Measurements from ENCODE around the gene GALNT12. TPM values are rescaled to one million over a fixed set of nuclear protein-coding genes. Genes with fewer than 3 reads are reported as not detected.
A peak's percentile ranks its signal among the peaks of the same experiment; 100 is the strongest.

Gene GALNT12
- total RNA-seq, 1 donor, result 1.3 TPM

DNA sequence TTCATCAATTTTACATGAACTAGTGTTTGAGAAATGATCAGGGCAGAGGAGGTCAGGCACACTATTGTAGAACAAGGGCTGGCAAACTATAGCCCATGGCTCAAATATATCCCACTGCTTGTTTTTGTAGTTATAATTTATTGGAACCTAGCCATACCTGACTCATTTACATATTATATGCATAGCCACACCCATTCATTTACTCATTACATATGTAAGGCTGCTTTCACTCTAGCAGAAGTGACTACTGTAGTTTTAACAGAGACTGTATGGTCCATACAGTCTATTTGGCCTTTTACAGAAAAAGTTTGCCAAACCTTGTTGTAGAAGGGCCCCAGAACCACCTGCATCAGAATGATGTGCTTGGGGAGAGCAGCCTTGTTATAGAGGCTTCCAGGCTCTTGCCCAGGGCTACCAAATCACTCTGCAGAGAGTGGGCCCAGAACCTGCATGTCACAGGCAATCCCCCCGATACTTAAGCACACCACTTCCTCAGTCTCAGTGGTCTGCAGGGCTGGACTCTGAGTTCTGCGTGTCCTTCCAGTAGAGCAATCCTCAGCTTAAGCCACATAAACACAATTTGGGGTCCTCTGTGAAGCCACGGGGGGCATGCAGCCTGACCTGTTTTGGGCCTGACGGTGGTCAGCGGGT lies 17.9 kb upstream of the GALNT12 start:
- TF ChIP-seq CTCF (IDR thresholded peaks at IDR 0.05; ENCODE audit: insufficient read depth, low read depth, low read length), result no peak
- H3K4me3 ChIP-seq (ENCODE audit: low read depth, low read length), result no peak overlapping the region
- no peak for DNase-seq (ENCODE audit: low read depth)

DNA sequence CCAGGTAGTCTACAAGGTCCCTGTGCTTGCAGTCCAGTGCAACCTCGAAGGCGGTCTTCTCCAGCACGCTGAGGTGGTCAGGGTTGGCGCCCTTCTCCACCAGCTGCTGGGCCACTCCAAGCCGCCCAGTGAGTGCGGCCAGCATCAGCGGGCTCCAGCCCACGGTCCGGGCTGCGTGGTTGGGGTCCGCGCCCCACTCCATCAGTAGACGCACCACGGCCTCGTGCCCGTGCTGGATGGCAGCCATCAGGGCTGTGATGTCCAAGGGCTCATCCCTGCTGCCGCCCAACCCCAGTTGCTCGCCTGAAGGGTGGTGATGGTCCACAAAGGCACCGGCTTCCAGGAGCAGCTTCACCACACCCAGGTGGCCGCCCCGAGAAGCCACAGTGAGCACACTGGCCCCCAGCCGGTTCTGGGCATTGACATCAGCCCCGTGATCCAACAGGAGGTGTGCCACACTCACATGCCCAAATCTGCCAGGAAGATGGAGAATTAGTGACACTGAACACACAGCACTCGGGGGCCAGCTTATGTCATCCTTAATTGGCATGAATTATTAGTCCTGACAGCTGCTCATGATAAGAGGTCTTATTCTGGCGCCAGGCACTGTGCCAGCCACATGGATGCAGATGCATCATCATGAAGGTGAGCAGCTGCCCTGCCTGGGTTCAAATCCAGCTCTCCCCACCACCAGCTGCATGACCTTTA lies 17.2 kb upstream of the GALNT12 start:
- TF ChIP-seq CTCF (IDR thresholded peaks at IDR 0.05; ENCODE audit: insufficient read depth, low read depth, low read length), result no peak
- no peak for DNase-seq (ENCODE audit: low read depth)
- no peak overlapping the region for H3K4me3 ChIP-seq (ENCODE audit: low read depth, low read length)

DNA sequence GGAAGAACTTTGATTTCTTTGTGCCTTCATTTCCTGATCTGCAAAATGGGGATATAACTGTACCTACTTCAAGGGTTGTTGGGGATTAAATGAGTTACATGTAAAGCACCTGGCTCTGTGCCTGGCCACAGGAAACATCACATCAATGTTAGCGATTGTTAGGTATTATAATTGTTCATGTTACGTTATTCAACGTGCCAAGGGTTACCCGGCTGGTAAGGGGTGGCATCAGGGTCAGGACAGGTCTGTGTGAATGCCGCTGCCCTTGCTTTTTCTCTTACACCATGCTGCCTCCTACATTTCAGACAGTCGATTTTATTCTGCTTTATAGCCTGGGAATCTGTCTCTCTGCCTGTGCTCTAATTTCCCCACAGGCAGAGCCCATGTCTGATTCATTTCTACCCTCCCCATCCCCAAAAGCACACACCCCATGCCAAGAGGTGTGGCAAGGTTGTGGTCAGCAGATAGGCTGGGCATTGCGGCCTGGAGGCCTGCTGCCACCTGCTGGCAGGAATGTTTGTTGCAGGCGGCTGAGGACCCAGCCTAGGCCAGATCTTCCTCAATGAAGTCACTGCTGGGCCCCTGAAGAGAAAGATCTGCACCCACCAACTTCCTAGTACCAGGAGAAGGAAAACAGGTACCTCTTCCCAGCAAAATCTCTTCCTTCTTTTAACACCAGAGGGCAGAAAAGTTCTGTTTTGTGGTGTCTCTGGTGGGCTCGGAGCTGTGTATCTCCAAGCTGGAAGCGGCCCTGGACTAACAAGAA lies 16.4 kb upstream of the GALNT12 start:
- peak; percentile 96 for TF ChIP-seq CTCF (IDR thresholded peaks at IDR 0.05; ENCODE audit: insufficient read depth, low read depth, low read length)
- H3K4me3 ChIP-seq (ENCODE audit: low read depth, low read length), result no peak overlapping the region
- DNase-seq (ENCODE audit: low read depth), result peak; percentile 94

DNA sequence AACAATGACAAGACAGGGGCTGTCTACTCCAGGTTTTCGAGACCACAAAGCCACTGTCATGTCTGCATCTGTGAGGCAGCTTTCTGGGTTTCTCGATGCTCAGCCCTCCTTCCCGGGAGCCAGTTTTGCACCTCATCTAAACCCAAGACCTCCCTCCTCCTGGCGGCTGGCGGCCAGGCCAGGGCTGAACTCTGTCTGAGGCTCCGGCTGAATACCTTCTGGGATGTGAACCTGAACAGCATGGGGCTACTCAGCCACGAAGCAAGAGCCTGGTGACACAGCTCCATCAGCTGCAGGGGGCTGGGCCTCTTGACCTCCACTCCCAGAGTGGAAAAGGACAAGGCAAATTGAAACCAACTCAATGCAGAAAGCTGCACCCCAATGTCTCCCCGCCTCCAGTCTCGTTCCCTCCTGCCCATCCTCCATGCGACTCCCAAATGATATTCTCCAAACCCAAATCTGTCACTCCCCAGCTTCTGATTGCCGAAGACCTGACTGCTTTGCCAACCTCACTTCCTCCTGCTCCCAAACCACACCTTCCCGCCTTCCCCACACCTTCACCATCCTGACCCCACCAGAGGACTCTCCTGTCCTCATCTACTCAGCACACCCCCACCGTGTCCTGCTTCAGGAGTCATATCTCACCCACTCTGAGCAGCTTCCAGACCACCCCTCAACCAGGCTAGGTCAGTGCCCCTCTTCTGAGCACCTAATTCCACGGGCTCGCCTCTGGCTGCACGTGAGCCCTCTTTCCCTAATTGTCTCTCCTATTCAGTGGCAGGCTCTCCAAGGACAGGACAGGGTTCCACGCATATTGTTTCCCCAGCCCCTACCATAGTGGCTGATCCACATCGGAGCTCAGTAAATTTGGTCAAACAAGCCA lies 15.6 kb upstream of the GALNT12 start:
- TF ChIP-seq CTCF (IDR thresholded peaks at IDR 0.05; ENCODE audit: insufficient read depth, low read depth, low read length), result no peak
- no peak overlapping the region for H3K4me3 ChIP-seq (ENCODE audit: low read depth, low read length)
- no peak for DNase-seq (ENCODE audit: low read depth)

DNA sequence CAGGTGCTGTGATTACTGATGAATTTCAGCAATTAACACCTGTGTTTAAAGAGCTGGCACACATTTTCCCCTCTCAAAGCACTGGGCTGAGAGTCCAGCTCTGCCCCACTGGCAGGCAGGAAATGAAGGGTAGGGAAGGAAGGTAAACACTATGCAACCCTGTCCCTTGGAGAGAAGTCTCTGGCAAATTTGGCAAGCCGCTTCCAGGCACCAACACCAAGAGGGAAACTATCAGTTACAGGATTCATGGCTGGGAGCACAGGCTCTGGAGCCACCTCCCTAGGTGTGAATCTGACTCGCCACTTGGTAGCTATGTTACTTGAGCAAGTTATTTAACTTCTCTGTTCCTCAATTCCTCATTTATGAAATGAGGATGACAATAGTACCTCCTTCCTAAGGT lies 14.4 kb upstream of the GALNT12 start:
- no peak for TF ChIP-seq CTCF (IDR thresholded peaks at IDR 0.05; ENCODE audit: insufficient read depth, low read depth, low read length)
- no peak for DNase-seq (ENCODE audit: low read depth)
- H3K4me3 ChIP-seq (ENCODE audit: low read depth, low read length), result no peak overlapping the region

DNA sequence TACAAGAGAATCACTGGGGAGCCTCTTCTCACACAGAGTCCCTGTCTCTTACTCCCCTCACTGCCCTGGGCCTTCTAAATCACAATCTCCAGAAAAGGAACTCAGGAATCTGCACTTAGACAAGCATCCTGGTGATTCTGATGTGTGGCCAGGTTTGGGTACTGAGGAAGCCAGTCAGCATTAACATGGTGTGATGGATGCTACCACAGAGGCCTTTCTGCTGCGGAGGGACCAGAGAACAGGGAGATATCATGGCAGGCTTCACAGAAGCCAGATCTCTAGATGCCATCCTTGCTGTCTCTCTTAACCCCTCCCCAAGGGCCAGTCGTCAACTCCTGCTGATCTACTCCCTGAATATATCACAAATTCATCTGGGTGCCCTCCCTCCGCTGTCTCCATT lies 12.7 kb upstream of the GALNT12 start:
- TF ChIP-seq CTCF (IDR thresholded peaks at IDR 0.05; ENCODE audit: insufficient read depth, low read depth, low read length), result no peak
- H3K4me3 ChIP-seq (ENCODE audit: low read depth, low read length), result no peak overlapping the region
- no peak for DNase-seq (ENCODE audit: low read depth)
